Measurements from ENCODE around the gene ITGB6.

GRCh38 chr2:160092445-160092844 is 107.6 kb downstream of the ITGB6 start:
- TF ChIP-seq, protein P1, sequence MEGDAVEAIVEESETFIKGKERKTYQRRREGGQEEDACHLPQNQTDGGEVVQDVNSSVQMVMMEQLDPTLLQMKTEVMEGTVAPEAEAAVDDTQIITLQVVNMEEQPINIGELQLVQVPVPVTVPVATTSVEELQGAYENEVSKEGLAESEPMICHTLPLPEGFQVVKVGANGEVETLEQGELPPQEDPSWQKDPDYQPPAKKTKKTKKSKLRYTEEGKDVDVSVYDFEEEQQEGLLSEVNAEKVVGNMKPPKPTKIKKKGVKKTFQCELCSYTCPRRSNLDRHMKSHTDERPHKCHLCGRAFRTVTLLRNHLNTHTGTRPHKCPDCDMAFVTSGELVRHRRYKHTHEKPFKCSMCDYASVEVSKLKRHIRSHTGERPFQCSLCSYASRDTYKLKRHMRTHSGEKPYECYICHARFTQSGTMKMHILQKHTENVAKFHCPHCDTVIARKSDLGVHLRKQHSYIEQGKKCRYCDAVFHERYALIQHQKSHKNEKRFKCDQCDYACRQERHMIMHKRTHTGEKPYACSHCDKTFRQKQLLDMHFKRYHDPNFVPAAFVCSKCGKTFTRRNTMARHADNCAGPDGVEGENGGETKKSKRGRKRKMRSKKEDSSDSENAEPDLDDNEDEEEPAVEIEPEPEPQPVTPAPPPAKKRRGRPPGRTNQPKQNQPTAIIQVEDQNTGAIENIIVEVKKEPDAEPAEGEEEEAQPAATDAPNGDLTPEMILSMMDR (IDR thresholded peaks at IDR 0.05 in 4 of 5, conservative IDR thresholded peaks at IDR 0.05 in 1 of 5): no peak
- TF ChIP-seq POLR2A (IDR thresholded peaks at IDR 0.05): no peak
